Measurements from ENCODE around the gene AKR1D1.
"Not testable (repeated sequence)": the region's sequence is repeated elsewhere in the genome, so short reads cannot be mapped to it uniquely, and the experiment has no call there.

The AKR1D1 gene

DNA sequence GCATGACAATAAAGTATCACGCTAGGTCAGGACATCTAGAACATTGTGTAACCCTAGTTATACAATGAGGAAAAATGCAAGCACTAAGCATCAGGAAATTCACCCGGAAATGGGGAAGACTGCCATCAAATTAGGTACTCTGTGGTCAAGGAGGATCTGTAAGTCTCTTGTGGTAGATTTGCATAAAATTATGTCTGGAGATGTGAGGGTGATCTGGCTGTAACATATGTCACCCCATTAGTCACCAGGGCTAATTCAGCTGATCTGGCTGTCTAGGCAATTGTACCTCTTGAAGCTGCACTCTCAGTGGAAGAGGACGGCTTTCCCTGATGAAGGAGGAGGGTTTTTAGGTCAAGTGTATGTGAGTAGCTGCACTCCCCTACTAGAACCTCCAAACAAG is 14.8 kb downstream of the AKR1D1 start:
- Histone ChIP-seq H3K27ac (ENCODE audit: low read depth, low read length) (no peak overlapping the region), H3K4me1 (ENCODE audit: control insufficient read depth, insufficient read depth, low read length) (no peaks in the 10 kb centered on the region), H3K9ac (ENCODE audit: low read length) (no peak overlapping the region), H3K4me3 (ENCODE audit: low read depth, low read length) (no peak overlapping the region), H3K27me3 (ENCODE audit: control insufficient read depth, insufficient read depth, low read length) (no peaks in the 10 kb centered on the region), H3K9me3 (ENCODE audit: control insufficient read depth, insufficient read depth, low read depth, low read length) (no peaks in the 10 kb centered on the region), H3K36me3 (ENCODE audit: control insufficient read depth, insufficient read depth, low read length) (no peaks in the 10 kb centered on the region)

GRCh38 chr7:138091840-138092239 is 15.6 kb downstream of the AKR1D1 start:
- not testable (repeated sequence) for H3K36me3 ChIP-seq (ENCODE audit: control insufficient read depth, insufficient read depth, low read length); H3K4me3 ChIP-seq (ENCODE audit: low read depth, low read length); H3K9ac ChIP-seq (ENCODE audit: low read length); H3K27ac ChIP-seq (ENCODE audit: low read depth, low read length); H3K4me1 ChIP-seq (ENCODE audit: control insufficient read depth, insufficient read depth, low read length); H3K27me3 ChIP-seq (ENCODE audit: control insufficient read depth, insufficient read depth, low read length); H3K9me3 ChIP-seq (ENCODE audit: control insufficient read depth, insufficient read depth, low read depth, low read length)

DNA sequence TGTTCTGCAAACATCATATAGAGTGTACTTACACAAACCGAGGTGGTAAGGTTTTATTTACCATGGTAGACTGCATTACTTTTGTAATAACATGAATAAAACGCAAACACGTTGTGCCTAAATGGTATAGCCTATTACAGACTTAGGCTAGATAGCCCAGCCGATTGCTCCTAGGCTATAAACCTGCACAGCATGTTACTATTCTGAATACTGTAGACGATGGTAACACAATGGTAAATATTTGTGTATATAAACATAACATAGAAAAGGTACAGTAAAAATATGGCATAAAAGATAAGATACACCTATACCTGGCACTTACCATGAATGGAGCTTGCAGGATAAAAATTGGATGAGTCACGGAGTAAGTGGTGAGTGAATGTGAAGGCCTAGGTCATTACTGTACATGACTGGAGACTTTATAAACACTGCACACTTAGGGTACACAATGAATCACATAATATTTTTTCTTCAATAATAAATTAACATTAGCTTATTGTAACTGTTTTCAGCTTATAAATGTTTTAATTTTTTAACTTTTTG is 16.3 kb downstream of the AKR1D1 start:
- Histone ChIP-seq H3K9me3 (ENCODE audit: control insufficient read depth, insufficient read depth, low read depth, low read length) (peaks cover 2% of the 10 kb centered on the region; the same call in 1 of the 2 replicates), H3K9ac (ENCODE audit: low read length) (no peak overlapping the region), H3K27ac (ENCODE audit: low read depth, low read length) (no peak overlapping the region), H3K27me3 (ENCODE audit: control insufficient read depth, insufficient read depth, low read length) (no peaks in the 10 kb centered on the region), H3K4me1 (ENCODE audit: control insufficient read depth, insufficient read depth, low read length) (no peaks in the 10 kb centered on the region), H3K36me3 (ENCODE audit: control insufficient read depth, insufficient read depth, low read length) (no peaks in the 10 kb centered on the region), H3K4me3 (ENCODE audit: low read depth, low read length) (no peak overlapping the region)

DNA sequence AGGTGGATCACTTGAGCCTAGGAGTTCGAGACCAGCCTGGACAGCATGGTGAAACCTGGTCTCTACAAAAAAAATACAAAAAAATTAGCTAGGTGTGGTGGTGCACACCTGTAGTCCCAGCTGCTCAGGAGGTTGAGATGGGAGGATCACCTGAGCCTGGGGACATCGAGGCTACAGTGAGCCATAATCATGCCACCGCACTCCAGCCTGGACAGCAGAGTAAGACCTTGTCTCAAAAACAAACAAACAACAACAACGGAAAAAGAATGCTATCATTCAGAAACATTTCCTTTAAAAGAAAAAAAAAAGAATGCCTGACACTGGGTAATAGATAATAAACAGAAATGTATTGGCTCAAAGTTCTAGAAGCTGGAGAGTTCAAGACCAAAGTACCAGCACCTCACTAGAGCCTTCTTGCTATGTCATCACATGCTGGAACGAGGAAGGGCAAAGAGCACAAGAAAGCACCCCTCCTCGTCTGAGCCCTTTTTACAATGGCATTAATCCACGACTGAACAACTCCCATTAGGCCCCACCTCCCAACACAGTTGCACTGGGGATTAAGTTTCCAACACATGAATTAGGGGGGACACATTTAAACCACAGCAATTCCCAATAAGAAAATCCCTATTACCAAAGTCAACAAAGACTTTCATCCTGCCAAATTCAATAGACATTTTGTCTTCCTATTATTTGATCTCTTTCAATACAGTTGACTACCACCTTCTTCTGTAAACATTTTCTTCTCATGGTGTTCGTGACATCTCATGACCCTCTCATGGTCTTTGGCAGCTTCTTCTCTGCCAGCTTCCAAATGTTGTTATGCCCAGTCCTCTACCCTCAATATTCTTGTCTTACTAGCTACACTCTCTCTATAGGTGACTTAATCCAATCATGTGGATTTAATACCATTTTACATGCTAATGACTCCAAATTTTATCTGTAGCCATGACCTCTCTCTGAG is 20.0 kb downstream of the AKR1D1 start:
- no peak overlapping the region for H3K9ac ChIP-seq (ENCODE audit: low read length)
- H3K4me1 ChIP-seq (ENCODE audit: control insufficient read depth, insufficient read depth, low read length) = no peaks in the 10 kb centered on the region
- peaks cover 2% of the 10 kb centered on the region; the same call in 1 of the 2 replicates for H3K9me3 ChIP-seq (ENCODE audit: control insufficient read depth, insufficient read depth, low read depth, low read length)
- H3K36me3 ChIP-seq (ENCODE audit: control insufficient read depth, insufficient read depth, low read length) = no peaks in the 10 kb centered on the region
- no peak overlapping the region for H3K27ac ChIP-seq (ENCODE audit: low read depth, low read length)
- H3K4me3 ChIP-seq (ENCODE audit: low read depth, low read length) = no peak overlapping the region
- no peaks in the 10 kb centered on the region for H3K27me3 ChIP-seq (ENCODE audit: control insufficient read depth, insufficient read depth, low read length)

DNA sequence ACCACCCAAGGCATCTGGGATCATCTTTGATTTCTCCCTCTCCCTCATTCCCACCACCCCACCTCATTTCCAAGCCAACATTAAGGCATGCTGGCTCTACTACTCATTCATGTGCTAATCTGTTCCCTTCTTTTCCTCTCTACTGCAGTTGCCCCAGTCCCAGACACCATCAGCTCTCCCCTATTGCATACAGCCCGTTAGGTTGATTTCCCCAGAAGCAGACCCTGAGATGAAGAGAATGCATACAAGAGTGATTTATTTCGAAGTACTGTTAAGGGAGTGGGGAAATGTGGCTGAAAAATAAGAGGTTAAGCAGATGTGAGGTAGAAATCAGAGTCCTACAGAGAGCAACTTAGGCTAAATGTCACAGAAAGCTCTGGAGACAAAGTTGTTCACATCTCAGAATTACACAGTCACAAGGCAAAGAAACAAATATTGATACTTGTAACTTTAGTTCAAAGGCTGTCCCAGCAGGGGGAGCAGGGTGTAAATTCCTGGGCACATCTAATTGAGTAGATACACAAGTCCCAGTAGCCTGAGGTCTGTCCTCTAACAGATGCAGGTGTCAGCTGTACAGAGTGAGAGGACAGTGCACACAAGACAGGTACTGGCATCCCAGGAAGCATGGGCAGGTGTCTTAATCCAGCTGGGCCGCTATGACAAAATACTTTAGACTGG is 20.9 kb downstream of the AKR1D1 start:
- no peak overlapping the region for H3K9ac ChIP-seq (ENCODE audit: low read length)
- no peak overlapping the region for H3K27ac ChIP-seq (ENCODE audit: low read depth, low read length)
- H3K36me3 ChIP-seq (ENCODE audit: control insufficient read depth, insufficient read depth, low read length) = no peaks in the 10 kb centered on the region
- no peak overlapping the region for H3K4me3 ChIP-seq (ENCODE audit: low read depth, low read length)
- peaks cover 2% of the 10 kb centered on the region; the same call in 1 of the 2 replicates for H3K9me3 ChIP-seq (ENCODE audit: control insufficient read depth, insufficient read depth, low read depth, low read length)
- no peaks in the 10 kb centered on the region for H3K4me1 ChIP-seq (ENCODE audit: control insufficient read depth, insufficient read depth, low read length)
- no peaks in the 10 kb centered on the region for H3K27me3 ChIP-seq (ENCODE audit: control insufficient read depth, insufficient read depth, low read length)

DNA sequence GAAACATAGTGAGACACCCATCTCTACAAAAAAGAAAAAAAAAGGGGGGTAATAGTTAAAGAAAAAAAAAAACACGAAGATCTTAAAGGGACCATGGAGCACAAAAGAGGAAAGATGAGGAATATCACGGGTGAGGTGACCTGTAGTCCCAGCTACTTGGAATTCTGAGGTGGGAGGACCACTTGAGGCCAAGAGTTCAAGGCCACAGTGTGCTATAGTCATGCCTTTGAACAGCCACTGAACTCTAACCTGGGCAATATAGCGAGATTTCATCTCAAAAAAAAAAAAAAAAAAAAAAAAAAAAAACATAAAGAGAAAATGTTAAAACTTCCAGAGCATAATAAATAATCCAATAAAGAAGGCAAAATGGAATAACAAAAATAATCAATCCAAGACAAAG is 23.6 kb downstream of the AKR1D1 start:
- Histone ChIP-seq H3K36me3 (ENCODE audit: control insufficient read depth, insufficient read depth, low read length) (no peaks in the 10 kb centered on the region), H3K27me3 (ENCODE audit: control insufficient read depth, insufficient read depth, low read length) (no peaks in the 10 kb centered on the region), H3K27ac (ENCODE audit: low read depth, low read length) (no peak overlapping the region), H3K4me1 (ENCODE audit: control insufficient read depth, insufficient read depth, low read length) (no peaks in the 10 kb centered on the region), H3K9ac (ENCODE audit: low read length) (no peak overlapping the region), H3K4me3 (ENCODE audit: low read depth, low read length) (no peak overlapping the region), H3K9me3 (ENCODE audit: control insufficient read depth, insufficient read depth, low read depth, low read length) (peaks cover 2% of the 10 kb centered on the region; the same call in 1 of the 2 replicates)

GRCh38 chr7:138105221-138105620 is 29.0 kb downstream of the AKR1D1 start:
- no peak overlapping the region for H3K4me3 ChIP-seq (ENCODE audit: low read depth, low read length)
- no peak overlapping the region for H3K27ac ChIP-seq (ENCODE audit: low read depth, low read length)
- no peaks in the 10 kb centered on the region for H3K27me3 ChIP-seq (ENCODE audit: control insufficient read depth, insufficient read depth, low read length)
- H3K4me1 ChIP-seq (ENCODE audit: control insufficient read depth, insufficient read depth, low read length) = 0 out of 2 replicates have a peak, but pooled peaks cover 3% of the 10 kb centered on the region
- H3K36me3 ChIP-seq (ENCODE audit: control insufficient read depth, insufficient read depth, low read length) = no peaks in the 10 kb centered on the region
- H3K9me3 ChIP-seq (ENCODE audit: control insufficient read depth, insufficient read depth, low read depth, low read length) = no peaks in the 10 kb centered on the region
- no peak overlapping the region for H3K9ac ChIP-seq (ENCODE audit: low read length)

- peaks cover 3% of the 10 kb centered on the region; the same call in 1 of the 2 replicates for H3K9me3 ChIP-seq (ENCODE audit: control insufficient read depth, insufficient read depth, low read depth, low read length)
- peaks cover 3% of the 10 kb centered on the region; the same call in 1 of the 2 replicates for H3K4me1 ChIP-seq (ENCODE audit: control insufficient read depth, insufficient read depth, low read length)
- no peaks in the 10 kb centered on the region for H3K36me3 ChIP-seq (ENCODE audit: control insufficient read depth, insufficient read depth, low read length)
- no peak overlapping the region for H3K27ac ChIP-seq (ENCODE audit: low read depth, low read length)
- no peak overlapping the region for H3K4me3 ChIP-seq (ENCODE audit: low read depth, low read length)
- no peaks in the 10 kb centered on the region for H3K27me3 ChIP-seq (ENCODE audit: control insufficient read depth, insufficient read depth, low read length)
- no peak overlapping the region for H3K9ac ChIP-seq (ENCODE audit: low read length)
Observed at GRCh38 chr7:138115047-138115446, 38.8 kb downstream of the AKR1D1 start.

DNA sequence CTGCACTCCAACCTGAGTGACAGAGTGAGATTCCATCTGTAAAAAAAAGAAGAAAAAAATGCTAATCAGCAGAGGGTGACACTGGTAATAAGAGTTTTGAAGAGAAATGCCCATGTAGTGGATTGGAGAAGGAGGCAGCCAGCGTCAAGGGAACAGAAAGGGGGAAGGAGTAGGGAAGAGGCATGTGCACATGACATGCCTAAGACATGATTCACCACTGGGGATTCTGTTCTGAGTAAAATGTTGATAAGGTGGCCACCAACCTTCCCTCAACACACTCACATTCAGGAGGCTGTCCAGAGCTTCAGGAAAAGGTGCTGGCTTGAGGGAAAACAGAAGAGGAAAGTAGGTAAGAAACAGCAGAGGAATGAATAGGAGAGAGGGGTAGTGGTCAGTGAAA is 39.9 kb downstream of the AKR1D1 start:
- H3K27me3 ChIP-seq (ENCODE audit: control insufficient read depth, insufficient read depth, low read length) = no peaks in the 10 kb centered on the region
- peaks cover 3% of the 10 kb centered on the region; the same call in 1 of the 2 replicates for H3K9me3 ChIP-seq (ENCODE audit: control insufficient read depth, insufficient read depth, low read depth, low read length)
- no peak overlapping the region for H3K4me3 ChIP-seq (ENCODE audit: low read depth, low read length)
- H3K27ac ChIP-seq (ENCODE audit: low read depth, low read length) = no peak overlapping the region
- H3K36me3 ChIP-seq (ENCODE audit: control insufficient read depth, insufficient read depth, low read length) = no peaks in the 10 kb centered on the region
- H3K9ac ChIP-seq (ENCODE audit: low read length) = no peak overlapping the region
- H3K4me1 ChIP-seq (ENCODE audit: control insufficient read depth, insufficient read depth, low read length) = peaks cover 3% of the 10 kb centered on the region; the same call in 1 of the 2 replicates

- H3K27me3 ChIP-seq (ENCODE audit: control insufficient read depth, insufficient read depth, low read length) = no peaks in the 10 kb centered on the region
- H3K27ac ChIP-seq (ENCODE audit: low read depth, low read length) = no peak overlapping the region
- no peak overlapping the region for H3K4me3 ChIP-seq (ENCODE audit: low read depth, low read length)
- no peaks in the 10 kb centered on the region for H3K4me1 ChIP-seq (ENCODE audit: control insufficient read depth, insufficient read depth, low read length)
- H3K9ac ChIP-seq (ENCODE audit: low read length) = no peak overlapping the region
- H3K36me3 ChIP-seq (ENCODE audit: control insufficient read depth, insufficient read depth, low read length) = no peaks in the 10 kb centered on the region
- peaks cover 3% of the 10 kb centered on the region; the same call in 1 of the 2 replicates for H3K9me3 ChIP-seq (ENCODE audit: control insufficient read depth, insufficient read depth, low read depth, low read length)
Observed at GRCh38 chr7:138116892-138117291, 40.6 kb downstream of the AKR1D1 start.
